IMR-90 (cell line): ENCODE results near the gene PRDM15. TPM values are rescaled to one million over a fixed set of nuclear protein-coding genes. Genes with fewer than 3 reads are reported as not detected.

Experiments
- ATAC-seq: fragments of 200-7000 bp; cut with Tn5 transposase; 2 replicates; pipeline ENCODE4 v1.9.1; 2020; ENCODE audit warnings: low read depth, mild to moderate bottlenecking, moderate library complexity
- BruUV-seq: library from RNA; stranded (reverse); fragments of 400-500 nt; replicated peaks from 2 replicates; lab custom pipeline; 2021; lab: Mats Ljungman, UMichigan
- CTCF ChIA-PET: fragments of 300-600 bp; formaldehyde crosslinking; extraction: SDS; loops from one replicate; lab custom pipeline; 2021; ENCODE audit warnings: antibody characterized with exemption; lab: Yijun Ruan, JAX
- POLR2A ChIA-PET: fragments of 300-600 bp; sonication (Branson Sonifier 250); formaldehyde crosslinking; loops from one replicate; lab custom pipeline; 2022; ENCODE audit warnings: antibody characterized with exemption; ENCODE audit not compliant: unreplicated experiment; lab: Charles Lee
- DNase-seq: peaks from one replicate; pipeline ENCODE4 v3.0.0; 2013
- H2AFZ ChIP-seq: replicated peaks from 2 replicates; pipeline ENCODE3; 2013; ENCODE audit warnings: low read length, mild to moderate bottlenecking; ENCODE audit not compliant: poor library complexity
- H2AK5ac ChIP-seq: 2 replicates; pipeline ENCODE4 v1.6.1; 2013; ENCODE audit warnings: low read depth, low read length, inconsistent platforms
- H2AK9ac ChIP-seq: replicated peaks from 2 replicates; pipeline ENCODE3; 2013; ENCODE audit warnings: mild to moderate bottlenecking, low read depth, low read length, moderate library complexity; ENCODE audit not compliant: poor library complexity
- H2BK120ac ChIP-seq: 2 replicates; pipeline ENCODE4 v1.6.1; 2013; ENCODE audit warnings: low read depth, low read length, inconsistent platforms
- H2BK15ac ChIP-seq: 3 replicates; pipeline ENCODE4 v1.6.1; 2013; ENCODE audit warnings: low read depth, low read length, inconsistent platforms
- H2BK20ac ChIP-seq: 2 replicates; pipeline ENCODE4 v1.6.1; 2013; ENCODE audit warnings: low read depth, mild to moderate bottlenecking, inconsistent platforms, low read length, moderate library complexity
- H2BK5ac ChIP-seq: 2 replicates; pipeline ENCODE4 v1.6.1; 2013; ENCODE audit warnings: mild to moderate bottlenecking, low read depth, low read length, inconsistent platforms; ENCODE audit not compliant: poor library complexity, severe bottlenecking
- H3K14ac ChIP-seq: replicated peaks from 2 replicates; pipeline ENCODE4 v1.6.1; 2013; ENCODE audit warnings: low read depth, low read length, inconsistent platforms
- H3K18ac ChIP-seq: 2 replicates; pipeline ENCODE4 v1.6.1; 2013; ENCODE audit warnings: low read depth, low read length, control low read depth
- H3K23ac ChIP-seq: 2 replicates; pipeline ENCODE4 v1.6.1; 2013; ENCODE audit warnings: low read depth, low read length, inconsistent platforms
- H3K27ac ChIP-seq: 2 replicates; pipeline ENCODE4 v1.5.1; 2013; ENCODE audit warnings: mild to moderate bottlenecking, control low read depth, low read length; ENCODE audit not compliant: insufficient read depth
- H3K27me3 ChIP-seq: 2 replicates; pipeline ENCODE4 v1.6.1; 2013; ENCODE audit warnings: low read length; ENCODE audit not compliant: control insufficient read depth, insufficient read depth
- H3K36me3 ChIP-seq: 2 replicates; pipeline ENCODE4 v1.6.1; 2013; ENCODE audit warnings: low read length, mixed read lengths; ENCODE audit not compliant: control insufficient read depth, insufficient read depth
- H3K4ac ChIP-seq: 2 replicates; pipeline ENCODE4 v1.6.1; 2013; ENCODE audit warnings: low read depth, low read length, inconsistent platforms
- H3K4me1 ChIP-seq: 2 replicates; pipeline ENCODE4 v1.6.1; 2013; ENCODE audit warnings: low read length, mixed read lengths; ENCODE audit not compliant: control insufficient read depth, insufficient read depth
- H3K4me2 ChIP-seq: 2 replicates; pipeline ENCODE4 v1.6.1; 2013; ENCODE audit warnings: low read depth, mild to moderate bottlenecking, control low read depth, low read length, moderate library complexity
- H3K4me3 ChIP-seq: 2 replicates; pipeline ENCODE4 v1.5.1; 2013; ENCODE audit warnings: low read depth, mild to moderate bottlenecking, control low read depth, low read length, moderate library complexity; ENCODE audit not compliant: insufficient read depth
- H3K56ac ChIP-seq: 2 replicates; pipeline ENCODE4 v1.6.1; 2013; ENCODE audit warnings: low read length, inconsistent platforms; ENCODE audit not compliant: insufficient read depth; ENCODE audit errors: extremely low read depth
- H3K79me1 ChIP-seq, 2 experiments: 2 replicates each; pipeline ENCODE4 v1.6.1; 2013; ENCODE audit warnings: low read length in 2 of 2, inconsistent platforms in 1 of 2, low read depth in 1 of 2
- H3K9ac ChIP-seq: 2 replicates; pipeline ENCODE4 v1.6.1; 2013; ENCODE audit warnings: low read depth, low read length, control low read depth
- H3K9me1 ChIP-seq: 2 replicates; pipeline ENCODE4 v1.6.1; 2013; ENCODE audit warnings: low read length, inconsistent platforms; ENCODE audit not compliant: insufficient read depth
- H3K9me3 ChIP-seq: 2 replicates; pipeline ENCODE4 v1.6.1; 2013; ENCODE audit warnings: low read length; ENCODE audit not compliant: control insufficient read depth, insufficient read depth
- H4K20me1 ChIP-seq: 2 replicates; pipeline ENCODE4 v1.6.1; 2013; ENCODE audit warnings: low read length, inconsistent platforms; ENCODE audit not compliant: insufficient read depth
- H4K5ac ChIP-seq: 2 replicates; pipeline ENCODE4 v1.6.1; 2013; ENCODE audit warnings: mild to moderate bottlenecking, low read depth, low read length, control low read depth
- H4K8ac ChIP-seq, 2 experiments: 2 replicates each; pipeline ENCODE4 v1.6.1; 2013; ENCODE audit warnings: low read depth in 2 of 2, low read length in 2 of 2, control low read depth in 1 of 2, inconsistent platforms in 1 of 2
- H4K91ac ChIP-seq: 2 replicates; pipeline ENCODE4 v1.6.1; 2013; ENCODE audit warnings: low read depth, low read length, inconsistent platforms; ENCODE audit not compliant: insufficient read depth
- BHLHE40 ChIP-seq: fragments of 150-350 bp; IDR thresholded peaks from 2 replicates; pipeline ENCODE4 v1.6.1; 2016; ENCODE audit warnings: mild to moderate bottlenecking, low read depth, low read length
- CHD1 ChIP-seq: IDR thresholded peaks from 2 replicates; pipeline ENCODE4 v1.6.1; 2012; ENCODE audit warnings: low read depth, low read length, improper control_type of control experiment
- FOS ChIP-seq: fragments of 150-350 bp; IDR thresholded peaks from 2 replicates; pipeline ENCODE4 v1.6.1; 2016; ENCODE audit warnings: low read depth, low read length
- NFE2L2 ChIP-seq: fragments of 150-350 bp; IDR thresholded peaks from 2 replicates; pipeline ENCODE4 v1.6.1; 2016; ENCODE audit warnings: low read depth, mild to moderate bottlenecking, low read length
- RAD21 ChIP-seq: IDR thresholded peaks from 2 replicates; pipeline ENCODE4 v1.6.1; 2012; ENCODE audit warnings: low read length, improper control_type of control experiment
- RCOR1 ChIP-seq: IDR thresholded peaks from 2 replicates; pipeline ENCODE4 v1.6.1; 2012; ENCODE audit warnings: mild to moderate bottlenecking, low read length, improper control_type of control experiment; ENCODE audit not compliant: insufficient replicate concordance
- RFX5 ChIP-seq: IDR thresholded peaks from 2 replicates; pipeline ENCODE4 v1.8.0; 2012; ENCODE audit warnings: low read depth, mild to moderate bottlenecking, low read length, moderate library complexity
- SMC3 ChIP-seq: fragments of 150-350 bp; IDR thresholded peaks from 2 replicates; pipeline ENCODE4 v1.6.1; 2016; ENCODE audit warnings: low read depth, mild to moderate bottlenecking, antibody characterized with exemption, low read length, moderate library complexity
- WGBS, 2 experiments: methylation state at CpG; one replicate each; pipeline versions ENCODE4 v1.1.5 to v1.1.7; 2013; ENCODE audit warnings: missing lambda C conversion rate in 2 of 2; ENCODE audit not compliant: insufficient read length in 1 of 2; ENCODE audit errors: extremely low coverage in 2 of 2; 5-methylcytosine and 5-hydroxymethylcytosine counted together
- dilution Hi-C: fragments of 300-500 bp; cut with HindIII; formaldehyde crosslinking; loops from one replicate; pipeline ENCODE4 v1.14.3; 2018; ENCODE audit warnings: low sequenced_read_pairs; ENCODE audit not compliant: unreplicated experiment
- in situ Hi-C: fragments of 300-500 bp; cut with MboI; formaldehyde crosslinking; loops from 3 replicates; pipeline ENCODE4 v1.14.3; 2019; ENCODE audit warnings: low sequenced_read_pairs, inconsistent platforms, mixed read lengths
- intact Hi-C: fragments of 100-400 bp; cut with micrococcal nuclease; formaldehyde crosslinking; loops from 2 replicates; pipeline ENCODE4 v1.10.0; 2022
- polyA plus RNA-seq, 3 experiments: library from polyadenylated mRNA; depleted of rRNA; stranded (reverse); fragments of >200 nt; gene quantifications; 2 replicates each; pipeline ENCODE4 v1.2.3, GENCODE V29; 2012; ENCODE audit warnings: low replicate concordance in 1 of 3
- total RNA-seq: library from RNA; depleted of rRNA; stranded (reverse); fragments of >200 nt; gene quantifications from 2 replicates; pipeline ENCODE4 v1.2.3, GENCODE V29; 2012
- TF ChIP-seq, protein P1 (sequence below): conservative IDR thresholded peaks from 2 replicates; pipeline ENCODE4 v1.5.1; 2012; ENCODE audit warnings: mild to moderate bottlenecking, low read depth, low read length, improper control_type of control experiment
- TF ChIP-seq, protein P2 (sequence below): fragments of 150-350 bp; IDR thresholded peaks from 2 replicates; pipeline ENCODE4 v1.6.1; 2017; ENCODE audit warnings: mild to moderate bottlenecking, antibody characterized with exemption, low read length, low read depth

Gene PRDM15
- total and polyA plus RNA-seq, 2 of the 4 experiments (the other 2 are of a cell fraction) = 7.3 to 8.8 TPM

DNA sequence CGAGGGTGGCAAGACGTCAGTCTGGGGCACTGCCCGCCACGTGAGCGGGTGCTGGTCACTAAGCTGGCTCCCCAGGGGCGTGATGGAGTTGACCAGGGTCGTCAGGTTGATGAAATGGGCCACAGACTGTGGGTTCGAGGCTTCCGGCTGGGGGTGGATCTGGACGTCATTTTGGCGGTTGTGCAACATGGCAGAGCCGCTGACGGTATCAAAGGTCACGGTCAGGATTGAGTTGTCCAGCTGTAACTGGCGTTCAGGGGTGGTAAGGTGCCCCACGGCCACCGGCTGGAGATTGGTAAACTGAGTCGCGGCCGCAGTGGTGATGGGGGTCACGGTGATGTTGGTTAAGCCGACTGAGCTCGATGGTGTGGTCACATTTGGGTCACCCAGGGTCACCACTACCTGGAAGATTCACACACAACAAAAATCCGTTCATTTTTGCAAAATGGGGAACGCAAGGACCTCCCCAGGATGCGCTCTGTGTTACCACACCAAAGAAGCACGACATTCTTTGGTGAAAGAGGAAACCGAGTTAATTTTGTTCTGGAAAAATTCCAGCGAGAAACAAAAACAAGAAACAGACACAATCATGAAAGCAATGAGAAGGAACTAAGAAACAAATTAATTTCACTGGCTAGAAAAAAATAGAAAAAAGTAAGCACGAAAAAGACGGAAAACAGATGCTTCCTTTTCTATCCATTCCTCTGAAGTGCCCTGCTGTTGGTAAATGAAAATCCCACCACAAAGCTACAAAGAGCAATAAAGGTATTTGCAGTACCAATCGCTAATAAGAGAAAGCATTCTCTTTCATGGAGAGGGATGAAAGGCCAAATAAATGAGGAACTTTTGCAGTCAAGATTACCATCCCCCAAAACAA, 77.6 kb downstream of the PRDM15 start (continued):
- TF ChIP-seq FOS (no peak), RAD21 (no peak)

DNA sequence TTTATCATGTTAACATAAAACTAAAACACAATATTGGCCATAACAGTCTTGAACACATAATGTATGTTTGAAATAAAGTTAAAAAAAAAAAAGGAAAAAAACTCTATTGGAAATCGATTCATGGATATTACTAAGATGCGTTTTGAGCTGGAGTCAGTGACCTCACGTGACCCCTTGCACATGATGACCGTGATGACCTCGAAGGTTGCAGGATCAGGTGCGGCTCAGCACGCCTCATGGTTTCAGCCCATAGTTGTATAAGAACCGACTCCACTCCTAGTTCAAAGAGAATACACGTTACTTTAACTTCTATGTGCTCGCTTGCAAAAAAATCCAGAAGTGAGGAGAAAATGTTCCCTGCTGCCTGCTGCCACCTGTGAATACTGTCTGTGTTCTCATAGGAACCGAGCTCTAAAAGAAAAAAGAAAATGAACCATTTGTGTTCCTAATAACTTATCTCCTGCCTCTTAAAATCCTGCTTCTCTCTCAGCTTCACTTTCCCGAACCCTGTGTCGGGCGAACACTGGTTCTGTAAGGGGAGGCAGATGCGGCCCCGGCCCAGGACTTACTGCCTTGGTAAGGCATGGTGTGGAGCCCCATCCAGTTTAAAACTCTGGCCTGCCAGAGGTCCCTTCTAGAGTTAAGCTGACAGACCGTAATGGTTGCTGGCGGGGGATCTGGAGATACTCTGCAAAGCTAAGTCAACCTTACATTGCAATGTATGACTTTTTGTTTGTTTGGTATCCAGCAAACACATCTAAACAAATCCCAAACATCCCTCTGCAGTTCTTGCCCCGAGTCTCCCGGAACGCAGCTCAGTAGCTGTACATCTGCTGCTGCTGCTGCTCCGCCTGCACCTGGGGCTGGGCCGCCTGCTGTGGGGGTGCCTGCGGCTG, 78.5 kb downstream of the PRDM15 start:
- 85% methylated on average over 10 of the region's 24 CpGs; no CpG with 5 or more reads in 1 of the 2 experiments for WGBS, 2 experiments
- CTCF ChIA-PET = interaction anchor here (0.5 kb wide), 1 partner anchor 11 kb away, joined by 4 read pairs; no protein-coding TSS in a partner anchor
- TF ChIP-seq CHD1 = no peak
- TF ChIP-seq, protein P1, sequence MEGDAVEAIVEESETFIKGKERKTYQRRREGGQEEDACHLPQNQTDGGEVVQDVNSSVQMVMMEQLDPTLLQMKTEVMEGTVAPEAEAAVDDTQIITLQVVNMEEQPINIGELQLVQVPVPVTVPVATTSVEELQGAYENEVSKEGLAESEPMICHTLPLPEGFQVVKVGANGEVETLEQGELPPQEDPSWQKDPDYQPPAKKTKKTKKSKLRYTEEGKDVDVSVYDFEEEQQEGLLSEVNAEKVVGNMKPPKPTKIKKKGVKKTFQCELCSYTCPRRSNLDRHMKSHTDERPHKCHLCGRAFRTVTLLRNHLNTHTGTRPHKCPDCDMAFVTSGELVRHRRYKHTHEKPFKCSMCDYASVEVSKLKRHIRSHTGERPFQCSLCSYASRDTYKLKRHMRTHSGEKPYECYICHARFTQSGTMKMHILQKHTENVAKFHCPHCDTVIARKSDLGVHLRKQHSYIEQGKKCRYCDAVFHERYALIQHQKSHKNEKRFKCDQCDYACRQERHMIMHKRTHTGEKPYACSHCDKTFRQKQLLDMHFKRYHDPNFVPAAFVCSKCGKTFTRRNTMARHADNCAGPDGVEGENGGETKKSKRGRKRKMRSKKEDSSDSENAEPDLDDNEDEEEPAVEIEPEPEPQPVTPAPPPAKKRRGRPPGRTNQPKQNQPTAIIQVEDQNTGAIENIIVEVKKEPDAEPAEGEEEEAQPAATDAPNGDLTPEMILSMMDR = no peak
- TF ChIP-seq, protein P2, sequence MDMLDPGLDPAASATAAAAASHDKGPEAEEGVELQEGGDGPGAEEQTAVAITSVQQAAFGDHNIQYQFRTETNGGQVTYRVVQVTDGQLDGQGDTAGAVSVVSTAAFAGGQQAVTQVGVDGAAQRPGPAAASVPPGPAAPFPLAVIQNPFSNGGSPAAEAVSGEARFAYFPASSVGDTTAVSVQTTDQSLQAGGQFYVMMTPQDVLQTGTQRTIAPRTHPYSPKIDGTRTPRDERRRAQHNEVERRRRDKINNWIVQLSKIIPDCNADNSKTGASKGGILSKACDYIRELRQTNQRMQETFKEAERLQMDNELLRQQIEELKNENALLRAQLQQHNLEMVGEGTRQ = no peak
- no peak for TF ChIP-seq RCOR1
- no peak for TF ChIP-seq NFE2L2
- no peak for TF ChIP-seq RAD21
- no peak for TF ChIP-seq RFX5
- no peak for TF ChIP-seq SMC3
- TF ChIP-seq BHLHE40 = no peak

More for the DNA sequence above, 78.5 kb downstream of the PRDM15 start:
- no peaks in the 10 kb centered on the region for H3K4me1 ChIP-seq
- dilution Hi-C loops (no loop called here), in situ Hi-C loops (no loop called here), intact Hi-C loops (no loop called here)
- no peak overlapping the region for H4K91ac ChIP-seq
- no peak overlapping the region for H2AK5ac ChIP-seq
- no peak overlapping the region for H2BK20ac ChIP-seq
- H3K4me3 ChIP-seq = no peak overlapping the region
- H3K79me1 ChIP-seq = peaks cover 0 to 3% of the 10 kb centered on the region in 2 experiments; a peak in 1 of 4 replicates
- POLR2A ChIA-PET = no interaction called here
- no peak overlapping the region for H3K4ac ChIP-seq
- H3K18ac ChIP-seq = no peak overlapping the region
- H2BK120ac ChIP-seq = no peak overlapping the region
- ATAC-seq (no peak), DNase-seq (no peak)
- no peaks in the 10 kb centered on the region for H4K20me1 ChIP-seq
- no peak overlapping the region for H4K5ac ChIP-seq
- H3K27ac ChIP-seq = no peak overlapping the region
- H3K56ac ChIP-seq = no peak overlapping the region
- no peak overlapping the region for H3K14ac ChIP-seq
- no peak overlapping the region for H2BK15ac ChIP-seq
- no peak overlapping the region for H3K4me2 ChIP-seq
- H3K36me3 ChIP-seq = peaks cover 25% of the 10 kb centered on the region
- H4K8ac ChIP-seq = no peak overlapping the region
- no peaks in the 10 kb centered on the region for H3K27me3 ChIP-seq
- no peak overlapping the region for H3K23ac ChIP-seq
- no peak overlapping the region for H2AK9ac ChIP-seq
- H3K9me1 ChIP-seq = no peaks in the 10 kb centered on the region; the same call in 1 of the 2 replicates
- H2AFZ ChIP-seq = no peak overlapping the region
- no peak overlapping the region for H3K9ac ChIP-seq
- no peak overlapping the region for H2BK5ac ChIP-seq
- H3K9me3 ChIP-seq = no peaks in the 10 kb centered on the region
- no TSS peak for BruUV-seq
